ENCODE data around the gene MAIP1. TPM values are rescaled to one million over a fixed set of nuclear protein-coding genes. Genes with fewer than 3 reads are reported as not detected.
A peak's percentile ranks its signal among the peaks of the same experiment; 100 is the strongest.

MAIP1 gene
- total RNA-seq, 2 donors from 2014 or later: 11.2 to 11.9 TPM

DNA sequence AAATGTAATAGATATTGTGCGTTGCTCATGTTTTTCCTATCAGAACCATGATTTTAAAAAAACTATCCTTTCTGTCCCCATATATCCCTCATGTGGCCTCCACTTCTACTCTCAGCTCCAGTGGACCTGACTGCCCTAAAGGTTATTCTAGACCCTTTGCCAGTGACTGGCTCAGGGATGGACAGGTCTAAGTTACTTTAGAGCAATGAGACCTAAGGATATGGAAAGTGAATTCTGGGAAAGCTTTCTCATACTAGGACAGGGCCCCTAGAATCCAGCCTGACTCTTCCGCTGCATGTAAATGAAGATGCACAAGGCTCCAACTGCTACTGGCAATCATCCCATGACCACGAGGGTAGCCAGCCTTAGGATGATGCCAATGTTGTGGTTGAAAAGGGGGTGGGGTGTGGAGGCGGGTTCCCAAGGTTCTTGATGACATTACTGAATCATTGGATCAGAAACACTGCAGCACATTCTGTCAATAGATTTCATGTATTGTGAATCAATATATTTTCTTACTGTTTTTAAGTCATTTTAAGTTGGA is 23.0 kb upstream of the MAIP1 start:
- WGBS, 2 donors: 81 to 83% methylated on average over 4 of the region's 4 CpGs
- H3K9me3 ChIP-seq: no peaks in the 10 kb centered on the region
- no peak overlapping the region for H3K27ac ChIP-seq
- intact Hi-C loops (cut with DNase I): no loop called here
- H3K4me3 ChIP-seq: no peak overlapping the region
- TF ChIP-seq, protein P1, sequence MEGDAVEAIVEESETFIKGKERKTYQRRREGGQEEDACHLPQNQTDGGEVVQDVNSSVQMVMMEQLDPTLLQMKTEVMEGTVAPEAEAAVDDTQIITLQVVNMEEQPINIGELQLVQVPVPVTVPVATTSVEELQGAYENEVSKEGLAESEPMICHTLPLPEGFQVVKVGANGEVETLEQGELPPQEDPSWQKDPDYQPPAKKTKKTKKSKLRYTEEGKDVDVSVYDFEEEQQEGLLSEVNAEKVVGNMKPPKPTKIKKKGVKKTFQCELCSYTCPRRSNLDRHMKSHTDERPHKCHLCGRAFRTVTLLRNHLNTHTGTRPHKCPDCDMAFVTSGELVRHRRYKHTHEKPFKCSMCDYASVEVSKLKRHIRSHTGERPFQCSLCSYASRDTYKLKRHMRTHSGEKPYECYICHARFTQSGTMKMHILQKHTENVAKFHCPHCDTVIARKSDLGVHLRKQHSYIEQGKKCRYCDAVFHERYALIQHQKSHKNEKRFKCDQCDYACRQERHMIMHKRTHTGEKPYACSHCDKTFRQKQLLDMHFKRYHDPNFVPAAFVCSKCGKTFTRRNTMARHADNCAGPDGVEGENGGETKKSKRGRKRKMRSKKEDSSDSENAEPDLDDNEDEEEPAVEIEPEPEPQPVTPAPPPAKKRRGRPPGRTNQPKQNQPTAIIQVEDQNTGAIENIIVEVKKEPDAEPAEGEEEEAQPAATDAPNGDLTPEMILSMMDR (IDR thresholded peaks at IDR 0.05): no peak
- TF ChIP-seq POLR2A (IDR thresholded peaks at IDR 0.05): no peak
- no peaks in the 10 kb centered on the region for H3K4me1 ChIP-seq
- H3K36me3 ChIP-seq (replicated peaks in 1 of 2; ENCODE audit: insufficient read depth in 1 of 2, low read depth in 2 of 2): peaks cover 0 to 2% of the 10 kb centered on the region in 2 donors
- H3K27me3 ChIP-seq: no peaks in the 10 kb centered on the region
- DNase-seq: no peak
- ATAC-seq: no peak

DNA sequence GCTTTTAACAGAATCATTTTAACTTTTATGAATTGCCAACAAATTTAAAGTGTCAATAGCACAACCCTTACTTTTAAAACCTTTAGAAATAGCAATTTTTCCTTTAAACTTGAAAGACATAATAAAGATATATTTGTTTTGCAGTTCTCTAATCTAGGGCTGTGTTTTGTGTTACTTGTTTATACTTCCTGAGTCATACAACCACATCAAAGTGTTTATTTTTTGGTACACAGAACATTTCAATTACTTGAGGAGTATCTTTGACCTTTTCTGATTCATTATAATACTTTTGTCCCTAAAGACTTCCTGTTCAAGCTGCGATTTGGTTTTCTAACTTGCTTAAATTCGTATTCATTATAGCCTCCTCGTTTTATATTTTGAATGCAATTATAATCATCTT is 21.9 kb upstream of the MAIP1 start:
- no peak overlapping the region for H3K4me3 ChIP-seq
- TF ChIP-seq, protein P1 (IDR thresholded peaks at IDR 0.05): no peak
- TF ChIP-seq POLR2A (IDR thresholded peaks at IDR 0.05): no peak
- DNase-seq (no peak), ATAC-seq (no peak)
- no peaks in the 10 kb centered on the region for H3K27me3 ChIP-seq
- 75 to 84% methylated on average over 3 of the region's 3 CpGs for WGBS, 2 donors
- H3K4me1 ChIP-seq: no peaks in the 10 kb centered on the region
- H3K36me3 ChIP-seq (replicated peaks in 1 of 2; ENCODE audit: insufficient read depth in 1 of 2, low read depth in 2 of 2): peaks cover 0 to 2% of the 10 kb centered on the region in 2 donors
- H3K9me3 ChIP-seq: no peaks in the 10 kb centered on the region
- intact Hi-C loops (cut with DNase I): no loop called here
- H3K27ac ChIP-seq: no peak overlapping the region

DNA sequence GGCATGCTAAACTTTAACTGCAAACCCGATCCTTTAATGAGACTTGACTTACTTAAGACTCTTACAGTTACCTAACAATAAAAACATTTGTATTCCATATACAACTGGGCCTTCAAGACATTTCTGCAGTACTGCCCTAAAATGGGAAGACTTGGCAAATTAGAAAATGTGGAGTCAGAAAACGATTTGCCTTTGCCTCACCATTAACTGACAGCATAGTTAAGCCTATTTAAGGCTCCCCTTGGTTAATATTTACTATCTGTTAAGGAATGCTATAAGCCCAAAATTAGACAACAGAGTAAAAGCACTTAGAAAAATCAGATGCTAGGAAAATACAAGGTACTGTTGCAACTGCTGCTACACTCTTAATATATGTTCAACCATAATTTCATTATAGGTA is 18.8 kb upstream of the MAIP1 start:
- H3K36me3 ChIP-seq (replicated peaks in 1 of 2; ENCODE audit: insufficient read depth in 1 of 2, low read depth in 2 of 2): peaks cover 0 to 7% of the 10 kb centered on the region in 2 donors
- ATAC-seq (no peak), DNase-seq (no peak)
- no peaks in the 10 kb centered on the region for H3K9me3 ChIP-seq
- no peak overlapping the region for H3K4me3 ChIP-seq
- H3K27me3 ChIP-seq: no peaks in the 10 kb centered on the region
- no peak for TF ChIP-seq POLR2A (IDR thresholded peaks at IDR 0.05)
- TF ChIP-seq, protein P1 (IDR thresholded peaks at IDR 0.05): no peak
- no peaks in the 10 kb centered on the region for H3K4me1 ChIP-seq
- 35 to 39% methylated on average over 2 of the region's 2 CpGs for WGBS, 2 donors
- no peak overlapping the region for H3K27ac ChIP-seq
- intact Hi-C loops (cut with DNase I): no loop called here

DNA sequence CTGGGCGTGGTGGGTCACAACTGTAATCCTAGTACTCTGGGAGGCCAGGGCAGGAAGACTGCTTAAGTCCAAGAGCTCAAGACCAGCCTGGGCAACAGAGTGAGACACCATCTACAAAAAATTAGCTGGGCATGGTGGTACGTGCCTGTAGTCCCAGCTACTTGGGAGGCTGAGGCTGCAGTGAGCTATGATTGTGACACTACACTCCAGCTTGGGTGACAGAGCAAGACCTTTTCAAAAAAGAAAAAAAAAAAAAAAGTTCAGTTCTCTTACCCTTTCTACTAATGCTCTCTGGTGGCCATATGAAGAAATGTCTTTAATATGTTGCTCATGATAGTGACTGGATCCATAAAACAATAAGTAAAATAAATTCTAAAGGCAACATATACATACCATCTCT is 15.0 kb upstream of the MAIP1 start:
- H3K4me3 ChIP-seq: no peak overlapping the region
- H3K27me3 ChIP-seq: no peaks in the 10 kb centered on the region
- TF ChIP-seq, protein P1 (IDR thresholded peaks at IDR 0.05): peak in 5 of 7 experiments; percentile 10 to 35 (median 21)
- TF ChIP-seq POLR2A (IDR thresholded peaks at IDR 0.05): no peak
- WGBS, 2 donors: 87 to 88% methylated on average over 2 of the region's 2 CpGs
- no peaks in the 10 kb centered on the region for H3K9me3 ChIP-seq
- intact Hi-C loops (cut with DNase I): no loop called here
- no peak for DNase-seq
- H3K4me1 ChIP-seq: peaks cover 12% of the 10 kb centered on the region
- H3K36me3 ChIP-seq (replicated peaks in 1 of 2; ENCODE audit: insufficient read depth in 1 of 2, low read depth in 2 of 2): peaks cover 0 to 7% of the 10 kb centered on the region in 2 donors
- no peak for ATAC-seq
- no peak overlapping the region for H3K27ac ChIP-seq

DNA sequence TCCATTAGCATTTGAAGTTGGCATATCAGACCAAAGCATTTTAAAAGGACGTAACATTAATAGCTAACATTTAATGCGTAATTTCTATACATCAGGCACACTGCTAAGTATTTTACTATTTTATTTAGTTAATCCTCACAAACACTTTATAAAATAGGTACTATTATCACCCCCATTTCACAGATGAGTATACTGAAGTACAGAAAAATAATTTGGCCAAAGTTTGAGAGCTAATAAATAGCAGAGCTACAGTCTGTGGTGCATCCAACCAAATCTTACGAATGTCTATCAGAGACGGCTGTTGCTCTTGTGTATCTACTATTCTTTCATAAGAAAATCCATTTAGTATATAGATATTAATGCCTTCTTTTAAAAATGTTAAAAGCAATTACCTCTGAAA is 12.0 kb upstream of the MAIP1 start:
- H3K27ac ChIP-seq: no peak overlapping the region
- WGBS, 2 donors: 87 to 89% methylated on average over 4 of the region's 4 CpGs
- H3K27me3 ChIP-seq: no peaks in the 10 kb centered on the region
- peaks cover 0 to 10% of the 10 kb centered on the region in 2 donors for H3K36me3 ChIP-seq (replicated peaks in 1 of 2; ENCODE audit: insufficient read depth in 1 of 2, low read depth in 2 of 2)
- H3K4me1 ChIP-seq: peaks cover 14% of the 10 kb centered on the region
- DNase-seq: no peak
- no peak overlapping the region for H3K4me3 ChIP-seq
- ATAC-seq: no peak
- no peaks in the 10 kb centered on the region for H3K9me3 ChIP-seq
- intact Hi-C loops (cut with DNase I): no loop called here
- TF ChIP-seq, protein P1 (IDR thresholded peaks at IDR 0.05): no peak
- no peak for TF ChIP-seq POLR2A (IDR thresholded peaks at IDR 0.05)
